AG09319 (cell line): ENCODE results near the gene CHRDL2.
"Not testable (repeated sequence)": the region's sequence is repeated elsewhere in the genome, so short reads cannot be mapped to it uniquely, and the experiment has no call there.

Experiments
- DNase-seq: peaks from one replicate; pipeline ENCODE4 v3.0.0-alpha.2; 2010; ENCODE audit warnings: low read depth; ENCODE audit errors: extremely low read depth
- CTCF ChIP-seq: IDR thresholded peaks from 2 replicates; pipeline ENCODE4 v1.5.1; 2011; ENCODE audit warnings: low read depth, mild to moderate bottlenecking, inconsistent platforms, low read length, moderate library complexity

Gene CHRDL2

GRCh38 chr11:74755395-74755995 is 24.3 kb upstream of the CHRDL2 start:
- no peak for DNase-seq
- TF ChIP-seq CTCF = no peak

GRCh38 chr11:74754507-74755252 is 23.5 kb upstream of the CHRDL2 start:
- peak; percentile 50 for DNase-seq

GRCh38 chr11:74751303-74751702 is 20.1 kb upstream of the CHRDL2 start:
- no peak for DNase-seq
- no peak for TF ChIP-seq CTCF

More at GRCh38 chr11:74754507-74755252, 23.5 kb upstream of the CHRDL2 start:
- no peak for TF ChIP-seq CTCF

- DNase-seq = not testable (repeated sequence)
Measured at GRCh38 chr11:74750598-74750997, 19.4 kb upstream of the CHRDL2 start.

GRCh38 chr11:74749965-74750296 is 18.7 kb upstream of the CHRDL2 start:
- TF ChIP-seq CTCF = no peak
- no peak for DNase-seq

GRCh38 chr11:74749127-74749964 is 18.1 kb upstream of the CHRDL2 start:
- DNase-seq = no peak

More at GRCh38 chr11:74749127-74749964, 18.1 kb upstream of the CHRDL2 start:
- no peak for TF ChIP-seq CTCF
